Liver (tissue), 9 donors: Measurements from ENCODE around the gene FUBP3. TPM values are rescaled to one million over a fixed set of nuclear protein-coding genes. Genes with fewer than 3 reads are reported as not detected.

Experiments used
- DNase-seq: peaks from one replicate; pipeline ENCODE4 v3.0.0-alpha.2; 2017; ENCODE audit warnings: low spot score
- H3K27ac ChIP-seq, 2 donors: one replicate each; pipeline ENCODE4 v1.7.0; 2013; ENCODE audit warnings: inconsistent platforms in 2 of 2, low read length in 2 of 2, control low read depth in 1 of 2, low read depth in 1 of 2, mild to moderate bottlenecking in 1 of 2
- H3K27me3 ChIP-seq, 4 donors: one replicate each; pipeline versions ENCODE4 v1.6.1 to v1.7.0; 2013; ENCODE audit warnings: low read length in 3 of 4, inconsistent platforms in 1 of 4, mild to moderate bottlenecking in 1 of 4, moderate library complexity in 1 of 4; ENCODE audit not compliant: control insufficient read depth in 4 of 4, insufficient read depth in 4 of 4
- H3K36me3 ChIP-seq, 4 donors: one replicate each; pipeline versions ENCODE4 v1.6.1 to v1.7.0; 2013; ENCODE audit warnings: low read length in 3 of 4, mild to moderate bottlenecking in 3 of 4, low read depth in 1 of 4, moderate library complexity in 1 of 4; ENCODE audit not compliant: control insufficient read depth in 4 of 4, insufficient read depth in 3 of 4
- H3K4me1 ChIP-seq, 4 donors: one replicate each; pipeline versions ENCODE4 v1.6.1 to v1.7.0; 2013; ENCODE audit warnings: low read length in 3 of 4, mild to moderate bottlenecking in 3 of 4, moderate library complexity in 1 of 4; ENCODE audit not compliant: control insufficient read depth in 4 of 4, insufficient read depth in 4 of 4
- H3K4me3 ChIP-seq, 3 donors: one replicate each; pipeline versions ENCODE4 v1.6.1 to v1.7.0; 2013; ENCODE audit warnings: low read length in 3 of 3, control low read depth in 1 of 3, low read depth in 1 of 3, mild to moderate bottlenecking in 1 of 3
- H3K9ac ChIP-seq, 2 donors: one replicate each; pipeline ENCODE4 v1.7.0; 2013; ENCODE audit warnings: low read length in 2 of 2, mild to moderate bottlenecking in 2 of 2, moderate library complexity in 2 of 2, control low read depth in 1 of 2, low read depth in 1 of 2
- H3K9me3 ChIP-seq, 4 donors: one replicate each; pipeline versions ENCODE4 v1.6.1 to v1.7.0; 2013; ENCODE audit warnings: low read length in 3 of 4; ENCODE audit not compliant: control insufficient read depth in 4 of 4
- EGR1 ChIP-seq, 2 donors: IDR thresholded peaks; 2 replicates each; pipeline ENCODE4 v1.6.1; 2016 to 2018; ENCODE audit warnings: antibody characterized with exemption in 2 of 2, low read depth in 2 of 2
- FOXA1 ChIP-seq: IDR thresholded peaks from 2 replicates; pipeline ENCODE4 v1.6.1; 2016; ENCODE audit warnings: antibody characterized with exemption
- FOXA2 ChIP-seq: IDR thresholded peaks from 2 replicates; pipeline ENCODE4 v1.6.1; 2016; ENCODE audit warnings: antibody characterized with exemption
- GABPA ChIP-seq, 2 donors: IDR thresholded peaks in 1 of 2; conservative IDR thresholded peaks in 1 of 2; 2 replicates each; pipeline ENCODE4 v1.6.1; 2016; ENCODE audit warnings: antibody characterized with exemption in 2 of 2, mild to moderate bottlenecking in 1 of 2, moderate library complexity in 1 of 2
- HNF4A ChIP-seq, 2 donors: conservative IDR thresholded peaks; 2 replicates each; pipeline ENCODE4 v1.6.1; 2016; ENCODE audit warnings: antibody characterized with exemption in 2 of 2, mild to moderate bottlenecking in 2 of 2
- HNF4G ChIP-seq: IDR thresholded peaks from 2 replicates; pipeline ENCODE4 v1.6.1; 2016; ENCODE audit warnings: antibody characterized with exemption
- JUND ChIP-seq, 2 donors: IDR thresholded peaks; 2 replicates each; pipeline ENCODE4 v1.6.1; 2016; ENCODE audit warnings: antibody characterized with exemption in 2 of 2
- MAX ChIP-seq: IDR thresholded peaks from 2 replicates; pipeline ENCODE4 v1.6.1; 2016; ENCODE audit warnings: antibody characterized with exemption
- RAD21 ChIP-seq, 2 donors: IDR thresholded peaks; 2 replicates each; pipeline ENCODE4 v1.6.1; 2016; ENCODE audit warnings: antibody characterized with exemption in 2 of 2, mild to moderate bottlenecking in 2 of 2
- RXRA ChIP-seq, 2 donors: IDR thresholded peaks; 2 replicates each; pipeline ENCODE4 v1.6.1; 2017 to 2018; ENCODE audit warnings: antibody characterized with exemption in 2 of 2, mild to moderate bottlenecking in 1 of 2
- SP1 ChIP-seq: IDR thresholded peaks from 2 replicates; pipeline ENCODE4 v1.6.1; 2018; ENCODE audit warnings: antibody characterized with exemption, mild to moderate bottlenecking
- TAF1 ChIP-seq: conservative IDR thresholded peaks from 2 replicates; pipeline ENCODE4 v1.6.1; 2016; ENCODE audit warnings: antibody characterized with exemption, mild to moderate bottlenecking
- YY1 ChIP-seq: IDR thresholded peaks from 2 replicates; pipeline ENCODE4 v1.6.1; 2016; ENCODE audit warnings: antibody characterized with exemption, mild to moderate bottlenecking
- WGBS: extraction: QIAGEN DNeasy Blood & Tissue Kit; methylation state at CpG from one replicate; pipeline ENCODE4 v1.1.7; 2013; 5-methylcytosine and 5-hydroxymethylcytosine counted together
- polyA plus RNA-seq, 2 donors: library from polyadenylated mRNA; stranded (reverse) in 1 of 2; unstranded in 1 of 2; fragments of 200-250 nt in 1 of 2; fragments of >200 nt in 1 of 2; fragmentation: Nextera tagmentation in 1 of 2; extraction: Ambion mirVana in 1 of 2; gene quantifications; one replicate each; pipeline versions ENCODE4 v1.2.1 to v1.2.3, GENCODE V29; 2013 to 2015
- total RNA-seq, 2 donors: library from RNA; depleted of rRNA; stranded (reverse); fragments of >200 nt; gene quantifications; one replicate each; pipeline ENCODE4 v1.2.3, GENCODE V29; 2014
- TF ChIP-seq, protein P1 (sequence below): IDR thresholded peaks from 2 replicates; pipeline ENCODE4 v1.6.1; 2016; ENCODE audit warnings: antibody characterized with exemption
- TF ChIP-seq, protein P2 (sequence below): IDR thresholded peaks from 2 replicates; pipeline ENCODE4 v1.6.1; 2016; ENCODE audit warnings: antibody characterized with exemption
- TF ChIP-seq, protein P3 (sequence below): IDR thresholded peaks from 2 replicates; pipeline ENCODE4 v1.6.1; 2016; ENCODE audit warnings: antibody characterized with exemption, mild to moderate bottlenecking
- TF ChIP-seq, protein P4 (sequence below): fragments of 150-350 bp; IDR thresholded peaks from 2 replicates; pipeline ENCODE4 v1.5.1; 2017; ENCODE audit warnings: improper control_type of control experiment, low read depth, low read length; ENCODE audit not compliant: missing input control
- donor health status: healthy.
- donor health status: healthy.
- donor health status: healthy.
- donor health status: healthy.
- donor health status: healthy.

FUBP3 gene
- total and polyA plus RNA-seq, 4 donors = 16.1 to 39.0 (median 24.8) TPM

DNA sequence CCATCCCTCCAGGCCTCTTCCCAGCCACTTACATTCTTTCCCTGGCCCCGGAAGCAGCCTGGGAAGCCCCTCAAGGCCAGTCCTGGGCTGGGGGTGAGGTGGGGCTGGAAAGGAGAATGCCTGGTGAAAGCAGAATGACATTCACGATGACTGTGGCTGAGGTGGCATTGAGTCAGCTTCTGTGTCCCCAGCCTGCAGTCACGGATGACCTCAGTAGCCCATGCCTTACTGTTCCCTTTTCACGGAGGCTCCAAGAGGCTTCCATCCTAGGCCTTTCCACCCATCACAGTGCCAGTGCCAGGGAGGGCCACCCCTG is 87.7 kb downstream of the FUBP3 start (continued):
- TF ChIP-seq, protein P1, sequence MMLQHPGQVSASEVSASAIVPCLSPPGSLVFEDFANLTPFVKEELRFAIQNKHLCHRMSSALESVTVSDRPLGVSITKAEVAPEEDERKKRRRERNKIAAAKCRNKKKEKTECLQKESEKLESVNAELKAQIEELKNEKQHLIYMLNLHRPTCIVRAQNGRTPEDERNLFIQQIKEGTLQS = no peak
- TF ChIP-seq MAX (no peak), HNF4A (conservative IDR thresholded peaks at IDR 0.05) (no peak), RXRA (IDR thresholded peaks at IDR 0.05) (no peak), YY1 (no peak)

- 92% methylated on average over 13 of the region's 13 CpGs for WGBS
Measured at GRCh38 chr9:130668196-130668595, 88.8 kb downstream of the FUBP3 start.

GRCh38 chr9:130668659-130669058 is 89.3 kb downstream of the FUBP3 start:
- DNase-seq = no peak
- H3K27ac ChIP-seq = no peak overlapping the region
- H3K4me3 ChIP-seq = no peak overlapping the region
- H3K36me3 ChIP-seq = no peaks in the 10 kb centered on the region
- TF ChIP-seq SP1 (no peak), RAD21 (IDR thresholded peaks at IDR 0.05) (no peak), HNF4G (no peak), TAF1 (no peak), HNF4A (conservative IDR thresholded peaks at IDR 0.05) (no peak), YY1 (no peak), GABPA (IDR thresholded peaks at IDR 0.05 in 1 of 2, conservative IDR thresholded peaks at IDR 0.05 in 1 of 2) (no peak), FOXA1 (no peak), EGR1 (IDR thresholded peaks at IDR 0.05; ENCODE audit: low read depth in 2 of 2) (no peak)
- TF ChIP-seq, protein P2, sequence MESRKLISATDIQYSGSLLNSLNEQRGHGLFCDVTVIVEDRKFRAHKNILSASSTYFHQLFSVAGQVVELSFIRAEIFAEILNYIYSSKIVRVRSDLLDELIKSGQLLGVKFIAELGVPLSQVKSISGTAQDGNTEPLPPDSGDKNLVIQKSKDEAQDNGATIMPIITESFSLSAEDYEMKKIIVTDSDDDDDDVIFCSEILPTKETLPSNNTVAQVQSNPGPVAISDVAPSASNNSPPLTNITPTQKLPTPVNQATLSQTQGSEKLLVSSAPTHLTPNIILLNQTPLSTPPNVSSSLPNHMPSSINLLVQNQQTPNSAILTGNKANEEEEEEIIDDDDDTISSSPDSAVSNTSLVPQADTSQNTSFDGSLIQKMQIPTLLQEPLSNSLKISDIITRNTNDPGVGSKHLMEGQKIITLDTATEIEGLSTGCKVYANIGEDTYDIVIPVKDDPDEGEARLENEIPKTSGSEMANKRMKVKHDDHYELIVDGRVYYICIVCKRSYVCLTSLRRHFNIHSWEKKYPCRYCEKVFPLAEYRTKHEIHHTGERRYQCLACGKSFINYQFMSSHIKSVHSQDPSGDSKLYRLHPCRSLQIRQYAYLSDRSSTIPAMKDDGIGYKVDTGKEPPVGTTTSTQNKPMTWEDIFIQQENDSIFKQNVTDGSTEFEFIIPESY = no peak
- TF ChIP-seq, protein P3, sequence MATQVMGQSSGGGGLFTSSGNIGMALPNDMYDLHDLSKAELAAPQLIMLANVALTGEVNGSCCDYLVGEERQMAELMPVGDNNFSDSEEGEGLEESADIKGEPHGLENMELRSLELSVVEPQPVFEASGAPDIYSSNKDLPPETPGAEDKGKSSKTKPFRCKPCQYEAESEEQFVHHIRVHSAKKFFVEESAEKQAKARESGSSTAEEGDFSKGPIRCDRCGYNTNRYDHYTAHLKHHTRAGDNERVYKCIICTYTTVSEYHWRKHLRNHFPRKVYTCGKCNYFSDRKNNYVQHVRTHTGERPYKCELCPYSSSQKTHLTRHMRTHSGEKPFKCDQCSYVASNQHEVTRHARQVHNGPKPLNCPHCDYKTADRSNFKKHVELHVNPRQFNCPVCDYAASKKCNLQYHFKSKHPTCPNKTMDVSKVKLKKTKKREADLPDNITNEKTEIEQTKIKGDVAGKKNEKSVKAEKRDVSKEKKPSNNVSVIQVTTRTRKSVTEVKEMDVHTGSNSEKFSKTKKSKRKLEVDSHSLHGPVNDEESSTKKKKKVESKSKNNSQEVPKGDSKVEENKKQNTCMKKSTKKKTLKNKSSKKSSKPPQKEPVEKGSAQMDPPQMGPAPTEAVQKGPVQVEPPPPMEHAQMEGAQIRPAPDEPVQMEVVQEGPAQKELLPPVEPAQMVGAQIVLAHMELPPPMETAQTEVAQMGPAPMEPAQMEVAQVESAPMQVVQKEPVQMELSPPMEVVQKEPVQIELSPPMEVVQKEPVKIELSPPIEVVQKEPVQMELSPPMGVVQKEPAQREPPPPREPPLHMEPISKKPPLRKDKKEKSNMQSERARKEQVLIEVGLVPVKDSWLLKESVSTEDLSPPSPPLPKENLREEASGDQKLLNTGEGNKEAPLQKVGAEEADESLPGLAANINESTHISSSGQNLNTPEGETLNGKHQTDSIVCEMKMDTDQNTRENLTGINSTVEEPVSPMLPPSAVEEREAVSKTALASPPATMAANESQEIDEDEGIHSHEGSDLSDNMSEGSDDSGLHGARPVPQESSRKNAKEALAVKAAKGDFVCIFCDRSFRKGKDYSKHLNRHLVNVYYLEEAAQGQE = no peak
- H3K9me3 ChIP-seq = no peaks in the 10 kb centered on the region
- H3K27me3 ChIP-seq = peaks cover 0 to 7% (median 5%) of the 10 kb centered on the region in 4 donors
- 68% methylated on average over 12 of the region's 12 CpGs for WGBS
- peaks cover 0 to 19% (median 3%) of the 10 kb centered on the region in 4 donors for H3K4me1 ChIP-seq
- no peak overlapping the region for H3K9ac ChIP-seq

More at GRCh38 chr9:130668196-130668595, 88.8 kb downstream of the FUBP3 start:
- no peak overlapping the region for H3K4me3 ChIP-seq
- no peak overlapping the region for H3K27ac ChIP-seq
- TF ChIP-seq FOXA2 = no peak
- no peak for TF ChIP-seq GABPA (IDR thresholded peaks at IDR 0.05 in 1 of 2, conservative IDR thresholded peaks at IDR 0.05 in 1 of 2)
- no peak for TF ChIP-seq YY1
- no peak for TF ChIP-seq SP1
- no peak for TF ChIP-seq RAD21 (IDR thresholded peaks at IDR 0.05)
- TF ChIP-seq HNF4G = no peak
- no peak for TF ChIP-seq MAX
- TF ChIP-seq FOXA1 = no peak
- TF ChIP-seq EGR1 (IDR thresholded peaks at IDR 0.05; ENCODE audit: low read depth in 2 of 2) = no peak
- TF ChIP-seq, protein P4, sequence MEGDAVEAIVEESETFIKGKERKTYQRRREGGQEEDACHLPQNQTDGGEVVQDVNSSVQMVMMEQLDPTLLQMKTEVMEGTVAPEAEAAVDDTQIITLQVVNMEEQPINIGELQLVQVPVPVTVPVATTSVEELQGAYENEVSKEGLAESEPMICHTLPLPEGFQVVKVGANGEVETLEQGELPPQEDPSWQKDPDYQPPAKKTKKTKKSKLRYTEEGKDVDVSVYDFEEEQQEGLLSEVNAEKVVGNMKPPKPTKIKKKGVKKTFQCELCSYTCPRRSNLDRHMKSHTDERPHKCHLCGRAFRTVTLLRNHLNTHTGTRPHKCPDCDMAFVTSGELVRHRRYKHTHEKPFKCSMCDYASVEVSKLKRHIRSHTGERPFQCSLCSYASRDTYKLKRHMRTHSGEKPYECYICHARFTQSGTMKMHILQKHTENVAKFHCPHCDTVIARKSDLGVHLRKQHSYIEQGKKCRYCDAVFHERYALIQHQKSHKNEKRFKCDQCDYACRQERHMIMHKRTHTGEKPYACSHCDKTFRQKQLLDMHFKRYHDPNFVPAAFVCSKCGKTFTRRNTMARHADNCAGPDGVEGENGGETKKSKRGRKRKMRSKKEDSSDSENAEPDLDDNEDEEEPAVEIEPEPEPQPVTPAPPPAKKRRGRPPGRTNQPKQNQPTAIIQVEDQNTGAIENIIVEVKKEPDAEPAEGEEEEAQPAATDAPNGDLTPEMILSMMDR = no peak
- TF ChIP-seq RXRA (IDR thresholded peaks at IDR 0.05) = no peak
- no peak for TF ChIP-seq JUND (IDR thresholded peaks at IDR 0.05)
- TF ChIP-seq TAF1 = no peak
- H3K36me3 ChIP-seq = no peaks in the 10 kb centered on the region
- no peak overlapping the region for H3K9ac ChIP-seq
- H3K9me3 ChIP-seq = no peaks in the 10 kb centered on the region
- peaks cover 1 to 8% (median 5%) of the 10 kb centered on the region in 4 donors for H3K27me3 ChIP-seq
- DNase-seq = no peak
- H3K4me1 ChIP-seq = peaks cover under 1 to 23% (median 5%) of the 10 kb centered on the region in 4 donors
